ENCODE data around the gene TPCN2.
"Not testable (repeated sequence)": the region's sequence is repeated elsewhere in the genome, so short reads cannot be mapped to it uniquely, and the experiment has no call there.

The TPCN2 gene

GRCh38 chr11:69076129-69076791 is 27.5 kb downstream of the TPCN2 start:
- DNase-seq: no peak

- not testable (repeated sequence) for DNase-seq
Observed at GRCh38 chr11:69076977-69077376, 28.2 kb downstream of the TPCN2 start.

DNA sequence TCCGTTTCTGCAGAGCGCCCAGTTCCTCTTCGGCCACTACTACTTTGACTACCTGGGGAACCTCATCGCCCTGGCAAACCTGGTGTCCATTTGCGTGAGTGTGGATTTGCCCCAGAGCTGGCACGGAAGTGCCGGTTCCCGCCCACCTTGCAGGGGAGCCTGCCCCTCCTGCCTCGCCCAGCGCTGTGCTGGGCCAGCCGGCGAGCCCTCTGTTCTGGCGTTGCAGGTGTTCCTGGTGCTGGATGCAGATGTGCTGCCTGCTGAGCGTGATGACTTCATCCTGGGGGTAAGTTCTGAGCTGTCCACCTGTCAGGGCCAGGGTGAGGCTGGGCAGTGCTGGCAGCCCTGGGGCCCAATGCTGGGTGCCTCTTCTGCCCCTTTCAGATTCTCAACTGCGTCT is 29.8 kb downstream of the TPCN2 start:
- DNase-seq: no peak

GRCh38 chr11:69078930-69079605 is 30.3 kb downstream of the TPCN2 start:
- DNase-seq: no peak

- no peak for DNase-seq
Observed at GRCh38 chr11:69079661-69080256, 31.0 kb downstream of the TPCN2 start.

DNA sequence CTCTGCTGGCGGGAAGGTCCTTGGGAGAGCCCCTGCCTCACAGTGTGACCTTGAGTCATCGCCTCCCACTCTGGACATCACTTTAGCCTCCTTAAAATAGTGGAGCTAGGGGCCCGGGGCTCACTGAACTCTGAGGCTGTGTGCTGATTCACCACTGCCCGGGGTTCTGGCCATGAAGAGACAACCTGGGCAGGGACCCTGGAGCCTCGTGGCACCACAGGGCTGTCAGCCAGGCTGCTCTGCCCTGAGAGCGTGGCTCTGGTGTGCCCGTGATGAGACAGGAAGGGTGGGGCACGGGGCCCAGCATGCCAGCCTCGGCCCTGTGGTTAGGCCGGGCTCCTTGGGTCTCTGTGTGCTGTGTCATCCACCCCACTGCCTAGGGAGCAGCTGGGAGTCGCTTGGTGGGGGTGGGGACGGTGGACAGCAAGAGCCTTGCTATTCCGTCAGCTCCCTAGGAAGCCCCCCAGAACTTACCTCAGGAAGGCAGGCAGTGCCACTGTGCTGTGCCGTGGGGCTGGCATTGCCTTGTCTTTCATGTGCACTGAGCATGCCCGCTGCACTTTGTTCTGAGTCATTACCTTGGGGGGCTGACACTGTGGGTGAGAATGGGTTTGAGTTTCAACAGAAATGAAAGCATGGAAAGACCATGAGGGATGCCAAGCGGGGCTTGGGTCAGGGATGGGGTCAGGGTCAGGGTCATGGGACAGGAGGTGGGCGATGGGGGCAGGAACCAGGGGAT is 31.7 kb downstream of the TPCN2 start:
- DNase-seq: peak in 1 of 2 donors; percentile 26

DNA sequence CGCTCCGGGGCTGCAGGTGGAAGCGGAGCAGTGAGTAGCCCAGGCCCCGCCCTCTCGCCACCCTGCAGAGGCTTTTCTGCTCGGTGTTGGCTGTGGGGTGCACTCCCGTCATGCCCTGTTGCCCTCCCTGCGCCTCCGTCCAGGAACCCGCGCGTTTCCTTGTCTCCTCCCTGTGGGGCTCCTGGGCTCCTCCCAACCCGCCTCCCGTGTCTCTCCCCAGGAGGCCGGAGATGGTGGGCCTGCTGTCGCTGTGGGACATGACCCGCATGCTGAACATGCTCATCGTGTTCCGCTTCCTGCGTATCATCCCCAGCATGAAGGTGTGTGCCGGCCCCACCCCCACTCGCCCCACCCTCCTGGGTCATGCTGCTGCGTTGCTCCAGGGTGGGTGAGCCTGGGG is 32.4 kb downstream of the TPCN2 start:
- no peak for DNase-seq

DNA sequence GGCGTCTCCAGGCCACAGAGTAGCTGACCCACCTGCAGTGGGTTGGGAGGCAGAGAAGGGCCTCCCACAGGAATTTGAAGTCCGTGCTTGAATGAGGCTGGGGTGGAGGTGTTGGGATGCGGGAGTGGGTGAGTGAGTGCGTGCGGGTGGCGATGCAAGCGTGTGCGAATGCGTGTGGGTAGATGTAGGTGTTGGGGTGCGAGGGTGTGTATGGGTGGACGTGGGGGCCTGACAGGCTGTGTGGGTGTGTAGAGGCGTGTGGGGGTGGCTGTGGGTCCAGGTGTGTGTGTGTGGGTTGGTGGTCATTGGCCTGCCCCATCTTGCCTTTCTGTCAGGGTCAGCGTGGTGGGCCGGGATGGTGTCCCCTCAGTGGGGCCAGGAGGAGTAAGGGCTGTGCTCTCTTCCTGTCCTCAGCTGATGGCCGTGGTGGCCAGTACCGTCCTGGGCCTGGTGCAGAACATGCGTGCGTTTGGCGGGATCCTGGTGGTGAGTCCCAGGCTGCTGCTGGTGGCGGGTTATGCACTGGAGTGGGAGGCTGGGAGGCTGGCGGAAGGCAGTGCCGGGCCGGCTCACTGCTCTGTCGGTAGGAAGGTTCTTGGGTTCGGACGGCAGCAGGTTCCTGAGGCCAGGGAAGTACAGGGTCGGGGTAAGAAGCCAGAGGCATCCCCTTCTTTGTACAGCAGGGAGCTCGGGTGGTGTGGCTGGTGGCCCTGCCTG is 35.0 kb downstream of the TPCN2 start:
- DNase-seq: no peak

DNA sequence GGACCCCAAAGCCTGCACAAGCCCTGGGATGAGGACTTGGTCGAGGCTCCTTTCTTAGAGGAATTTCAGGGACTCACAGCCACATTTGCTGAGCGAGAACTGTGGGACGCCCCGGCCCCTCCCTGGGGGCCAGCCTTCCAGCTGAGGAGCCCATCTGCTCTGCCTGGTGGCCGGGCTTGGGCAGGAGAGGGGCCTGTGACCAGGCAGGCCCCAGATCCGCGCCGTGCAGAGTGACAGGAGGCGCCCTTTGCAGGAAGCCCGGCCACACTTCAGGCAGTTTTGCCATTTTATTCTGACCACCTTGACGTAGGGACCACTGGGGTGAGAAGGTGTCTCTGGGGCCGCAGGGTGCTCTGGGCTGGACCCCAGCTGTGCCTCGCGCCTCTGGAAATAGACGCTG is 35.6 kb downstream of the TPCN2 start:
- DNase-seq: no peak

GRCh38 chr11:69085490-69086095 is 36.9 kb downstream of the TPCN2 start:
- no peak for DNase-seq

DNA sequence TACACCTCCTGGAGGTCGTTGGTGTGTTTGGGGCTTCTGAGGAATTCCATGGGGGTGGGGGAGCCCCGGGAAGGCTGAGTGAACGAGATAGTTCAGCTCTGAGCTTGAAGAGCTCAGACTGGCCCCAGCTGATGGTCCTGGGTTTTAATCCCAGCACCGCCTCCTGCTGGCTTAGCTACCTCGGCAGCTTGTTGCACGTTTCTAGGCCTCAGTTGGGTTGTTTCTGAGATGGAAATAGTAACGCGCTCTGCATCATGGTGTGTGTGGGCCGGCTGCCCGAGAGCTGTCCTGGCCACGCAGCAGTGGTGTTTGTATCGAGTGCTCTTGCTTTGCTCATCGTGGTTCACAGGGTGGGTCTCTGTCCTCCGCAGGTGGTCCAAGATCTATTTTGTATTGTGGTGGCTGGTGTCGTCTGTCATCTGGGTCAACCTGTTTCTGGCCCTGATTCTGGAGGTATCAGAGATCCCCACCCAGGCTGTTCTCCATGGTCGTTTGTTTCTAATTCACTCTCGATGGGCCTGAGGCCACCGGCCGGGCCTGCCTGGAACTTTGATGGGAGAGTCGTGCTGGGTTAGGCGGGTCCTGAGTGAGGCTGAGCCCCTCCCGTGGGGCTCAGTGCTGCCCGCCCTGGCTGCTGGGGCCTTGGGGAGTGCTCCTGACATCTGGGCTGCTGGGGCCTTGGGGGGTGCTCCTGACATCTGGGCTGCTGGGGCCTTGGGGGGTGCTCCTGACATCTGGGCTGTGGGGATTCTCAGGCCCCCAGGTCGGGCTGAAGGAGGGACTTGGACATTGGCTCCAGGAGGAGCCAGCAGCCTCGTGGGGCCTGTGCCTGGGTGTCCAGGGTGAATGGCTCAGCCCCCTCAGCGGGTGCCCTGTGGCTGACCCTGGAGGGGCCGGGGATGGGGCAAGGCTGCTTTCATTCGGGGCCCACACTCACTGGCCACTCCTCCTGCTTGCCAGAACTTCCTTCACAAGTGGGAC is 37.7 kb downstream of the TPCN2 start:
- no peak for DNase-seq

GRCh38 chr11:69087133-69087524 is 38.4 kb downstream of the TPCN2 start:
- DNase-seq: no peak

DNA sequence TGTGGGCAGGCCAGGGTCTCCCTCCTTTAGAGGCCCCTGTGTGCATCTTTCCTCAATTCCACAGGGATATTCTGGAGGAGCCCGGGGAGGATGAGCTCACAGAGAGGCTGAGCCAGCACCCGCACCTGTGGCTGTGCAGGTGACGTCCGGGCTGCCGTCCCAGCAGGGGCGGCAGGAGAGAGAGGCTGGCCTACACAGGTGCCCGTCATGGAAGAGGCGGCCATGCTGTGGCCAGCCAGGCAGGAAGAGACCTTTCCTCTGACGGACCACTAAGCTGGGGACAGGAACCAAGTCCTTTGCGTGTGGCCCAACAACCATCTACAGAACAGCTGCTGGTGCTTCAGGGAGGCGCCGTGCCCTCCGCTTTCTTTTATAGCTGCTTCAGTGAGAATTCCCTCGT is 39.1 kb downstream of the TPCN2 start:
- no peak for DNase-seq

DNA sequence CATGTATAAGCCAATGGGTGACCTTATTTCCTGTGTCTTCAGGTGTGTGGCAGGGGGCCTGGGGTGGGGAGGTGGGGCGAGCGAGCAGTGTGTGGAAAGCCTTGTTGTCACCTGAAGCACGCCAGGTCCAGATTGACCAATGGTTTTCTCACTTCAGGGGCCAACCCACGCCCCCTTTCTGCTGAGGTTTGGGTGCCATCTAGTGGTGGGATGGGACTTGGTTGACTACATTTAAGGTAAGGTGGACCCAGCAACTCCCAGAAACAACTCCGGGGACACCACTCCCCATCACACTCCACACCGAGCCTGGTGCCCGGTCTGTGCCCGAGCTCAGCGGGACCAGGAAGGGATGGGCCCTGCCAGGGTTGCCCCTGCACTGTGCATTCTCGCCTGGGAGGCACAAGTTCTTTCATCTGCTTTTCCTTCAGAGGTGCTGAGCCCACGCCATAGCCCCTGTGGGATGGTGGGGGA is 40.0 kb downstream of the TPCN2 start:
- DNase-seq: peak; percentile 69 to 71

GRCh38 chr11:69089258-69089657 is 40.5 kb downstream of the TPCN2 start:
- DNase-seq: no peak

- no peak for DNase-seq
Observed at GRCh38 chr11:69091638-69092165, 43.0 kb downstream of the TPCN2 start.

DNA sequence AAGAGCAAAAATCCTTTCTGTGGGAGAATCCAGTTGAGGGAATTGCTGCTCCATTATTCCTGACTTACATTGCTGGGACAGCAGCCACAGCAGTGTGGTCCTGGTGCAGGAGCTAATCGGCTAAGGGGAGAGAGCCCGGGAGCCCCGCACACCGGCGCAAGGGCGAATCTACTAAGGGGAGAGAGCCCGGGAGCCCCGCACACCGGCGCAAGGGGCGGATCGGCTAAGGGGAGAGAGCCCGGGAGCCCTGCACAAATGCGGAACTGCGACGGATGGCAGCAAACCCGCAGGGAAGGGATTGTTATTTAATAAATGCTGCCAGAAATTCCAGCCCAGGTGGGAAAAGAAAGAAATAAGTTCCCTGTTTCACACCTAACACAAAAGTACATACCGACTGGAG is 43.5 kb downstream of the TPCN2 start:
- DNase-seq: no peak

DNA sequence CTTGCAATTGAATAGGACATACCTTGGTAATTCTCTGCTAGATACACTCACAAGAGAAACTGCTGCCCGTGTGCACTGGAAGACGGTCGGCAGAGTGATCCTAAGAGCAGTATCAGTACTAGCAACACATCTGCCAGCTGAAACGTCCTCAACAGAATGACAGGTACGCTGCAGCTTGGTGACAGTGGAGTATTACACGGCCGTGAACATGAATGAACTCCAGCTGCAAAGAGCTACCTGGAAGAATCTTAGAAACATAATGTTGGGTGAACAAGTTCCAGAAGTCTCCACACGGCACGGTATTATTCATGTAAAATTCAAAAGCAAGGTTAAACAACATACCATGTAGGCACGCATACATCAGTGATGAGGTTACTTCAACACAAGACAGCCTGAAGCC is 44.4 kb downstream of the TPCN2 start:
- DNase-seq: no peak

DNA sequence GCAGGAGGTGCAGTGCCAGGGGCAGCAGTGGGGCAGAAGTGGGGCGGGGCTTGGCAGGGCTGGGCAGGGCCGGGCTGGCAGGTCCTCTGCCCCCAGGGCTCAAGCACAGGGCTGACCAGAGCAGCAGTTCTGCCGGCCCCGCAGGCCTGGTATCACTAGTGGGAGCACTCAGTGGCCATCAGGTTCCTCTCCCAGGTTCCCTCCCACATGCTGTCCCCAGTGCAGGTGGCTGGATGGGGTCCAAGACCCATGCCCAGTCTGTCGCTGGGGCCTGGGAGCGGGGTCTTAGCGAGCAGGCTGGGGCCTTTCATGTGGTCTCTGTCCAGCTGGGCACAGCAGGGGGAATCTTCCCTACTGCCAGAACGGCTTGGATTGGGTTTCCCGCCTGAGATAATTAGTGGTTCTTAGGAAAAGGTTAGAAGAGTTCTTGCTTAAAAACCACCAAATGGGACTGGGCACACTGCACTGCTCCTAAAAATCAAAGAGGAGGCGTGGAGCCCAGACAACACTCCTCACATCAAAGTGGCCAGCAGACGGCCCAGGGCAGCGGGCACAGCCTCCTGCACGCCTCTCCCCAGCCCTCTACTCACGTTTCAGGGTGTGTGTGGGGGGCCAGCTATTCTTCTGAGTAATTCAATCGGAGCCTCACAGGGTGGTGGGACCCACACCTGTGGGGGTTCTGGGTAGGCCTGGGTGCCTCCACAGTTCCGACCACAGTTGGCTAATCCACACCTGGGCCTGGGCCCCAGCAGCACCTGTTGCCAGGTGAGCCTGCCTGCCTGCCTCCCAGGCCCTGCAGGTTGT is 45.6 kb downstream of the TPCN2 start:
- DNase-seq: no peak

- DNase-seq: no peak
Observed at GRCh38 chr11:69094915-69095290, 46.2 kb downstream of the TPCN2 start.
